ENCODE measurements around the gene RASAL2.

- TF ChIP-seq CTCF (IDR thresholded peaks at IDR 0.05; ENCODE audit: insufficient read depth, low read length, poor library complexity, severe bottlenecking) (no peak), EZH2phosphoT487 (conservative IDR thresholded peaks at IDR 0.05; ENCODE audit: low read length) (no peak)
Observed at GRCh38 chr1:178048883-178049282, 45.0 kb upstream of the RASAL2 start.
